Transverse colon (tissue), 3 donors: ENCODE data around the gene UMOD.

Experiments
- EP300 ChIP-seq: sonication (generic); formaldehyde crosslinking; IDR thresholded peaks from one replicate; pipeline ENCODE4 v1.6.1; 2017; ENCODE audit warnings: antibody characterized with exemption, low read depth
- POLR2A ChIP-seq: fragments of 450-650 bp; IDR thresholded peaks from one replicate; pipeline ENCODE4 v1.6.1; 2016; ENCODE audit warnings: antibody characterized with exemption, mild to moderate bottlenecking, moderate library complexity
- TF ChIP-seq, protein P1 (sequence below), 5 experiments: fragments of 200-600 bp in 3 of 5; fragments of 450-650 bp in 2 of 5; sonication (generic) in 3 of 5; IDR thresholded peaks; 1 replicate in 2 of 5; 2 replicates in 3 of 5; pipeline ENCODE4 v1.5.1; 2016 to 2017; ENCODE audit warnings: antibody characterized with exemption in 5 of 5, inconsistent platforms in 3 of 5, mild to moderate bottlenecking in 2 of 5, moderate library complexity in 1 of 5

DNA sequence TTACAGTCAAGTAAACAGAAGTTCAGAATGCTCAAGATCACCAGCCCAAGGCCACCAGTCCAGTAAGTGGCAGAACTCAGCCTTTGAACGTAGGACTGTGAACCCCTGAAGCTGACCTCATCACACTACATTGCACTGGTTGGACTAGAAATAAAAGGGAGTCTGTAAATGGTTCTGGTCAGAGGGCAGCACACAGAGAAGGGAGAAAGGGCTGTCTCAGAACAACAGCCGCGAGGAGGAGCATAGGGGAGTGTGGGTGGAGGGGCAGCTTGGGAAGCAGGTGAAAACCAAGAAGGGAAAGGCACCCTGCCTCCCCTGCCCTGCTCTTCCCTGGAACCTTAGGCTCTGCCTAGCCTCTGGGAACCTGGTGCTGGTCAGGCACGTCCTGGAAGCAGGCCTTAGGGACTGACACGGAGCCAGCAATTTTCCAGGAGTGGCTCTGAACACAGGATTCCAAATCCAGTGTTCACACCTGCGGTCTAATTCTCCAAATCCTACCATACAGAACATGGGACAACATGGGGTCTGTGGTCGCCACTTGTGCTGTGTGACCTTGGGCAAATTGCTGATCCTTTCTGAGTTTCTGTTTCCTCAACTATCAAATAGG is 45.1 kb upstream of the UMOD start:
- TF ChIP-seq, protein P1, sequence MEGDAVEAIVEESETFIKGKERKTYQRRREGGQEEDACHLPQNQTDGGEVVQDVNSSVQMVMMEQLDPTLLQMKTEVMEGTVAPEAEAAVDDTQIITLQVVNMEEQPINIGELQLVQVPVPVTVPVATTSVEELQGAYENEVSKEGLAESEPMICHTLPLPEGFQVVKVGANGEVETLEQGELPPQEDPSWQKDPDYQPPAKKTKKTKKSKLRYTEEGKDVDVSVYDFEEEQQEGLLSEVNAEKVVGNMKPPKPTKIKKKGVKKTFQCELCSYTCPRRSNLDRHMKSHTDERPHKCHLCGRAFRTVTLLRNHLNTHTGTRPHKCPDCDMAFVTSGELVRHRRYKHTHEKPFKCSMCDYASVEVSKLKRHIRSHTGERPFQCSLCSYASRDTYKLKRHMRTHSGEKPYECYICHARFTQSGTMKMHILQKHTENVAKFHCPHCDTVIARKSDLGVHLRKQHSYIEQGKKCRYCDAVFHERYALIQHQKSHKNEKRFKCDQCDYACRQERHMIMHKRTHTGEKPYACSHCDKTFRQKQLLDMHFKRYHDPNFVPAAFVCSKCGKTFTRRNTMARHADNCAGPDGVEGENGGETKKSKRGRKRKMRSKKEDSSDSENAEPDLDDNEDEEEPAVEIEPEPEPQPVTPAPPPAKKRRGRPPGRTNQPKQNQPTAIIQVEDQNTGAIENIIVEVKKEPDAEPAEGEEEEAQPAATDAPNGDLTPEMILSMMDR (IDR thresholded peaks at IDR 0.05) = no peak
- TF ChIP-seq POLR2A (no peak), EP300 (no peak)
